Mesodermal cell (in vitro differentiated cells): Measurements from ENCODE around the gene MRPL43.

Experiments used
- H3K27ac ChIP-seq: 2 replicates; pipeline ENCODE4 v1.7.0; 2013; ENCODE audit warnings: mild to moderate bottlenecking, low read depth, low read length, moderate library complexity; ENCODE audit not compliant: severe bottlenecking
- H3K36me3 ChIP-seq: 2 replicates; pipeline ENCODE4 v1.7.1; 2013; ENCODE audit warnings: mild to moderate bottlenecking, low read length, moderate library complexity; ENCODE audit not compliant: control insufficient read depth, insufficient read depth
- H3K4me1 ChIP-seq: one replicate; pipeline ENCODE4 v1.7.1; 2013; ENCODE audit warnings: mild to moderate bottlenecking, low read length; ENCODE audit not compliant: insufficient read depth, control insufficient read depth, poor library complexity, severe bottlenecking
- H3K4me3 ChIP-seq: 2 replicates; pipeline ENCODE4 v1.7.0; 2013; ENCODE audit warnings: low read length, control low read depth, mild to moderate bottlenecking; ENCODE audit not compliant: insufficient read depth, poor library complexity, severe bottlenecking; ENCODE audit errors: extremely low read depth
- H3K9me3 ChIP-seq: 2 replicates; pipeline ENCODE4 v1.7.1; 2013; ENCODE audit warnings: mild to moderate bottlenecking, low read length, moderate library complexity; ENCODE audit not compliant: control insufficient read depth
- WGBS, 2 experiments: methylation state at CpG; one replicate each; pipeline ENCODE4 v1.1.5; 2013; ENCODE audit warnings: missing lambda C conversion rate in 2 of 2; ENCODE audit not compliant: insufficient coverage in 2 of 2; 5-methylcytosine and 5-hydroxymethylcytosine counted together

The MRPL43 gene

GRCh38 chr10:100970914-100971811 is 16.1 kb downstream of the MRPL43 start:
- WGBS, 2 experiments = 67 to 78% methylated on average over 2 to 3 of the region's 4 CpGs
- Histone ChIP-seq H3K9me3 (no peaks in the 10 kb centered on the region), H3K4me3 (no peak overlapping the region), H3K27ac (no peak overlapping the region), H3K36me3 (peaks cover 4% of the 10 kb centered on the region), H3K4me1 (no peaks in the 10 kb centered on the region)

- H3K9me3 ChIP-seq = no peaks in the 10 kb centered on the region
- peak overlapping the region; percentile 64 for H3K4me3 ChIP-seq
- H3K36me3 ChIP-seq = peaks cover 13% of the 10 kb centered on the region
- no peaks in the 10 kb centered on the region for H3K4me1 ChIP-seq
- no peak overlapping the region for H3K27ac ChIP-seq
- 57% methylated on average over 3 of the region's 13 CpGs; no CpG with 5 or more reads in 1 of the 2 experiments for WGBS, 2 experiments
These were observed 17.0 kb downstream of the MRPL43 start for GRCh38 chr10:100970076-100970913.

GRCh38 chr10:100969187-100970075 is 17.9 kb downstream of the MRPL43 start, which contains the start of gene SEMA4G:
Gene SEMA4G (plus strand): TSS chr10:100969504. CDS start chr10:100972913, 3,409 bp downstream.
- H3K4me1 ChIP-seq = no peaks in the 10 kb centered on the region
- 4 to 10% methylated on average over 15 to 43 of the region's 70 CpGs for WGBS, 2 experiments
- peaks cover 19% of the 10 kb centered on the region for H3K36me3 ChIP-seq
- no peak within 1 kb of the TSS for H3K27ac ChIP-seq
- no peaks in the 10 kb centered on the region for H3K9me3 ChIP-seq
- H3K4me3 ChIP-seq = peak within 1 kb of the TSS; percentile 64

GRCh38 chr10:100968863-100969186 is 18.5 kb downstream of the MRPL43 start:
- H3K4me1 ChIP-seq = no peaks in the 10 kb centered on the region
- peak overlapping the region; percentile 64 for H3K4me3 ChIP-seq
- no peaks in the 10 kb centered on the region for H3K9me3 ChIP-seq
- peaks cover 19% of the 10 kb centered on the region for H3K36me3 ChIP-seq
- 0 to 36% methylated on average over 1 to 8 of the region's 9 CpGs for WGBS, 2 experiments
- H3K27ac ChIP-seq = no peak overlapping the region

GRCh38 chr10:100968062-100968736 is 19.1 kb downstream of the MRPL43 start:
- Histone ChIP-seq H3K27ac (no peak overlapping the region), H3K4me1 (no peaks in the 10 kb centered on the region), H3K4me3 (no peak overlapping the region), H3K36me3 (peaks cover 21% of the 10 kb centered on the region), H3K9me3 (no peaks in the 10 kb centered on the region)
- WGBS, 2 experiments = 67 to 100% methylated on average over 1 of the region's 2 CpGs

GRCh38 chr10:100967332-100967731 is 20.0 kb downstream of the MRPL43 start:
- WGBS, 2 experiments = 88 to 93% methylated on average over 2 of the region's 2 CpGs
- no peaks in the 10 kb centered on the region for H3K9me3 ChIP-seq
- H3K27ac ChIP-seq = no peak overlapping the region
- no peaks in the 10 kb centered on the region for H3K4me1 ChIP-seq
- peaks cover 29% of the 10 kb centered on the region for H3K36me3 ChIP-seq
- no peak overlapping the region for H3K4me3 ChIP-seq

- peaks cover 34% of the 10 kb centered on the region for H3K36me3 ChIP-seq
- H3K4me1 ChIP-seq = no peaks in the 10 kb centered on the region
- no peak overlapping the region for H3K27ac ChIP-seq
- WGBS, 2 experiments = no CpG with 5 or more reads among the region's 2 CpGs
- no peaks in the 10 kb centered on the region for H3K9me3 ChIP-seq
- H3K4me3 ChIP-seq = no peak overlapping the region
These were observed 20.4 kb downstream of the MRPL43 start for GRCh38 chr10:100966887-100967286.

- Histone ChIP-seq H3K36me3 (peaks cover 37% of the 10 kb centered on the region), H3K27ac (no peak overlapping the region), H3K9me3 (no peaks in the 10 kb centered on the region), H3K4me3 (no peak overlapping the region), H3K4me1 (no peaks in the 10 kb centered on the region)
- WGBS, 2 experiments = 50 to 74% methylated on average over 2 to 5 of the region's 5 CpGs
These were observed 21.5 kb downstream of the MRPL43 start for GRCh38 chr10:100965820-100966219.

- Histone ChIP-seq H3K4me1 (no peaks in the 10 kb centered on the region), H3K4me3 (no peak overlapping the region), H3K27ac (no peak overlapping the region), H3K9me3 (no peaks in the 10 kb centered on the region), H3K36me3 (peaks cover 50% of the 10 kb centered on the region)
- no CpG with 5 or more reads among the region's 1 CpG for WGBS, 2 experiments
These were observed 23.5 kb downstream of the MRPL43 start for GRCh38 chr10:100963826-100964225.
